NCI-H187 treated with DMSO at 0.1 percent for 48 hours (cell line): Measurements from ENCODE around the gene CAMK2G.
"Not testable (repeated sequence)": the region's sequence is repeated elsewhere in the genome, so short reads cannot be mapped to it uniquely, and the experiment has no call there.

Source experiments
- DNase-seq: peaks from one replicate; lab custom pipeline; 2025; lab: John Stamatoyannopoulos, UW

The CAMK2G gene

GRCh38 chr10:73840056-73840402, 34.3 kb downstream of the CAMK2G start:
- DNase-seq = no peak

GRCh38 chr10:73839276-73839966, 34.9 kb downstream of the CAMK2G start:
- DNase-seq = no peak

- DNase-seq = no peak
These were observed 35.5 kb downstream of the CAMK2G start for GRCh38 chr10:73838827-73839226.

- DNase-seq = no peak
These were observed 36.3 kb downstream of the CAMK2G start for GRCh38 chr10:73838008-73838567.

GRCh38 chr10:73837072-73837471, 37.3 kb downstream of the CAMK2G start:
- DNase-seq = no peak

- no peak for DNase-seq
These were observed 37.9 kb downstream of the CAMK2G start for GRCh38 chr10:73836427-73836980.

- DNase-seq = not testable (repeated sequence)
These were observed 45.3 kb downstream of the CAMK2G start for GRCh38 chr10:73829090-73829489.

- DNase-seq = no peak
These were observed 46.2 kb downstream of the CAMK2G start for GRCh38 chr10:73828161-73828560.

GRCh38 chr10:73827346-73828089, 46.8 kb downstream of the CAMK2G start:
- no peak for DNase-seq

- DNase-seq = no peak
These were observed 50.1 kb downstream of the CAMK2G start for GRCh38 chr10:73824146-73824725.

GRCh38 chr10:73823391-73823790, 51.0 kb downstream of the CAMK2G start:
- DNase-seq = no peak

- no peak for DNase-seq
These were observed 54.8 kb downstream of the CAMK2G start for GRCh38 chr10:73819513-73820093.

GRCh38 chr10:73819081-73819480, 55.3 kb downstream of the CAMK2G start:
- no peak for DNase-seq

GRCh38 chr10:73818402-73818801, 56.0 kb downstream of the CAMK2G start:
- no peak for DNase-seq

GRCh38 chr10:73817826-73818225, 56.5 kb downstream of the CAMK2G start:
- DNase-seq = no peak

- DNase-seq = no peak
These were observed 57.2 kb downstream of the CAMK2G start for GRCh38 chr10:73816917-73817729.

GRCh38 chr10:73815719-73816030, 58.7 kb downstream of the CAMK2G start:
- no peak for DNase-seq

- no peak for DNase-seq
These were observed 59.2 kb downstream of the CAMK2G start for GRCh38 chr10:73814896-73815718.

GRCh38 chr10:73814276-73814895, 60.0 kb downstream of the CAMK2G start:
- DNase-seq = no peak

GRCh38 chr10:73813333-73813732, 61.0 kb downstream of the CAMK2G start:
- DNase-seq = no peak
